ENCODE measurements around the gene OR51F1. TPM values are rescaled to one million over a fixed set of nuclear protein-coding genes. Genes with fewer than 3 reads are reported as not detected.

The OR51F1 gene
- total and polyA plus RNA-seq, 2 of the 8 experiments (the other 6 are each of a cell fraction or from before 2014, with no cell fraction given): not detected

DNA sequence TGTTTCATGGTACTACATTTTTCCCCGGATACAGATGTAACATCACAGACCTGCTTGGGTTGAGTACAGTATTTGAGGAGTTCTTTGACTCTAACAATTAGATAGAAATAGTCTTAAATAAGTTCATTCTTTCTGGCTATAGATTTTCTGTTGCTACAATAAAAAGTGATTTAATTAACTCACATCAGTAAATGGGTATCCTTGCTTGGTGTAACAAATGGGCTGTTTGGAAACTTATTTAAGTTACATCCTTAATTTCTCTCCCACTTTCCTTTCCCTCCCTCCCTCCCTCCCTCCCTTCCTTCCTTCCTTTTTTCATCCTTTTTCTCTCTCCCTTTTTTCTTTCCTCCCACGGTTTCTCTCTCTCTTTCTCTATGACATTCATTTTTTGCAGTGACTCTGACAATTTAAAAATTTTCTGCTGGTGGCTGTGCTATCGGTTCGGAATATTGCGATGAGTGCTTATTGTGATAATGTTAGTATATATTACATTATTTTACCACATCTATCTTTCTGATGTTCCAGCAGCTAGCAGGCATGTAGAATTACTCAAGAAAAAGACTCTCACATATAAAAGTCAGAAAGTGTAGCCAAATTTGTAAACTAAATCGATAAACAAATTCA is 3.2 kb downstream of the OR51F1 start:
- no peak overlapping the region for H3K27ac ChIP-seq (ENCODE audit: low read depth, low read length)
- H3K36me3 ChIP-seq (ENCODE audit: control insufficient read depth in 2 of 4, insufficient read depth in 4 of 4, low read length in 3 of 4): no peaks in the 10 kb centered on the region
- H4K20me1 ChIP-seq (replicated peaks in 1 of 2; ENCODE audit: control insufficient read depth in 1 of 2, insufficient read depth in 2 of 2, low read length in 2 of 2): no peaks in the 10 kb centered on the region
- no peaks in the 10 kb centered on the region for H3K9me3 ChIP-seq (ENCODE audit: insufficient read depth in 2 of 2, low read depth in 1 of 2, low read length in 1 of 2)
- H2BK15ac ChIP-seq (ENCODE audit: low read length): no peak overlapping the region
- no peak overlapping the region for H4K8ac ChIP-seq (ENCODE audit: extremely low read depth, insufficient read depth, low read length)
- no peak overlapping the region for H3K4ac ChIP-seq (replicated peaks; ENCODE audit: insufficient read length, low read depth, low read length)
- no peak overlapping the region for H2BK12ac ChIP-seq (ENCODE audit: low read depth, low read length)
- ChIA-PET POLR2A (ENCODE audit: partially characterized antibody) (no interaction called here), CTCF (ENCODE audit: partially characterized antibody) (interaction anchor here (0.6 to 1.7 kb wide), 2 partner anchors 44 to 104 kb away, joined by 3 to 4 read pairs; no protein-coding TSS in a partner anchor)
- 91% methylated on average over 6 of the region's 6 CpGs; no CpG with 5 or more reads in 1 of the 2 experiments for WGBS, 2 experiments (ENCODE audit: extremely low coverage in 1 of 2, insufficient coverage in 1 of 2, insufficient read length in 1 of 2, insufficient replicate concordance in 2 of 2, low coverage in 1 of 2, low lambda C conversion rate in 2 of 2, missing lambda C conversion rate in 1 of 2)
- H3K23ac ChIP-seq (ENCODE audit: insufficient read length): no peak overlapping the region
- H2AFZ ChIP-seq (ENCODE audit: low read length): no peak overlapping the region
- H3K23me2 ChIP-seq (ENCODE audit: low read depth, low read length): no peaks in the 10 kb centered on the region
- no peak overlapping the region for H4K91ac ChIP-seq (replicated peaks; ENCODE audit: insufficient read length, low read length)
- no peak overlapping the region for H3K56ac ChIP-seq (replicated peaks; ENCODE audit: insufficient read length, low read depth, low read length)
- no peak overlapping the region for H2BK20ac ChIP-seq (ENCODE audit: low read length)
- H2BK120ac ChIP-seq (replicated peaks; ENCODE audit: low read depth, low read length): no peak overlapping the region
- H3K79me1 ChIP-seq (ENCODE audit: low read depth, low read length): no peaks in the 10 kb centered on the region
- no peak overlapping the region for H3K9ac ChIP-seq (replicated peaks in 1 of 4; ENCODE audit: extremely low read depth in 1 of 4, low read depth in 3 of 4, low read length in 3 of 4)
- no peak overlapping the region for H4K5ac ChIP-seq (ENCODE audit: insufficient read length, low read depth, low read length)
- H3K4me3 ChIP-seq (ENCODE audit: extremely low read depth in 1 of 4, insufficient read depth in 2 of 4, low read depth in 3 of 4, low read length in 4 of 4): no peak overlapping the region
- FAIRE-seq (no peak), DNase-seq (ENCODE audit: low read depth in 1 of 2, low spot score in 2 of 2) (no peak)
- H3K4me1 ChIP-seq (replicated peaks in 1 of 4; ENCODE audit: control insufficient read depth in 3 of 4, insufficient read depth in 4 of 4, low read length in 3 of 4): no peaks in the 10 kb centered on the region
- no peak overlapping the region for H3K18ac ChIP-seq (ENCODE audit: extremely low read depth, low read length)
- no peaks in the 10 kb centered on the region for H3K79me2 ChIP-seq (ENCODE audit: control insufficient read depth in 1 of 2, insufficient read depth in 2 of 2, low read length in 2 of 2)
- no peak overlapping the region for H3K14ac ChIP-seq (ENCODE audit: insufficient read length)
- no peaks in the 10 kb centered on the region for H3K27me3 ChIP-seq (replicated peaks in 1 of 4; ENCODE audit: control insufficient read depth in 3 of 4, extremely low read depth in 1 of 4, insufficient read depth in 3 of 4, low read length in 3 of 4)
- H3K4me2 ChIP-seq (ENCODE audit: insufficient read depth in 1 of 2, low read depth in 2 of 2, low read length in 2 of 2): no peak overlapping the region
- no peak overlapping the region for H2AK5ac ChIP-seq (ENCODE audit: low read depth, low read length)
- no peak overlapping the region for H2BK5ac ChIP-seq (ENCODE audit: low read depth, low read length)
- TF ChIP-seq RXRA (IDR thresholded peaks at IDR 0.05; ENCODE audit: insufficient read depth, low read depth, low read length): no peak
- no peak for TF ChIP-seq KDM4A (IDR thresholded peaks at IDR 0.05; ENCODE audit: low read depth, low read length, severe bottlenecking)
- TF ChIP-seq TBP (IDR thresholded peaks at IDR 0.05; ENCODE audit: low read depth, low read length): no peak
- no peak for TF ChIP-seq BACH1 (IDR thresholded peaks at IDR 0.05; ENCODE audit: low read length)
- TF ChIP-seq TCF12 (IDR thresholded peaks at IDR 0.05; ENCODE audit: low read depth, low read length): no peak
- no peak for TF ChIP-seq CTBP2 (IDR thresholded peaks at IDR 0.05; ENCODE audit: borderline replicate concordance, insufficient read depth, insufficient read length, low read length)
- TF ChIP-seq EP300 (IDR thresholded peaks at IDR 0.05; ENCODE audit: borderline replicate concordance in 1 of 2, low read depth in 2 of 2, low read length in 2 of 2): no peak

All from H1 (cell line).